A673 (cell line): Measurements from ENCODE around the gene FADD. TPM values are rescaled to one million over a fixed set of nuclear protein-coding genes. Genes with fewer than 3 reads are reported as not detected.

Source experiments
- BruUV-seq: library from RNA; stranded (reverse); fragments of 400-500 nt; replicated peaks from 2 replicates; lab custom pipeline; 2021; lab: Mats Ljungman, UMichigan
- CTCF ChIA-PET: fragments of 300-600 bp; sonication (Branson Sonifier 250); formaldehyde crosslinking; loops from one replicate; lab custom pipeline; 2022; ENCODE audit warnings: antibody characterized with exemption; lab: Charles Lee
- POLR2A ChIA-PET: fragments of 300-600 bp; sonication (Branson Sonifier 250); formaldehyde crosslinking; loops from one replicate; lab custom pipeline; 2022; ENCODE audit warnings: antibody characterized with exemption; ENCODE audit not compliant: low non-redundant PET; lab: Charles Lee
- DNase-seq: peaks from one replicate; pipeline ENCODE4 v3.0.0-alpha.2; 2015; ENCODE audit warnings: low spot score
- H3K27ac ChIP-seq: fragments of 200-600 bp; sonication (generic); 2 replicates; pipeline ENCODE4 v1.5.1; 2016; ENCODE audit warnings: mixed run types, low read depth, mild to moderate bottlenecking, mixed read lengths, antibody characterized with exemption, low read length; ENCODE audit not compliant: poor library complexity, severe bottlenecking
- H3K27me3 ChIP-seq: fragments of 200-600 bp; sonication (generic); replicated peaks from 2 replicates; pipeline ENCODE4 v1.6.1; 2017; ENCODE audit warnings: mixed run types, low read depth, mild to moderate bottlenecking, mixed read lengths, antibody characterized with exemption, low read length; ENCODE audit not compliant: insufficient read depth, poor library complexity
- H3K36me3 ChIP-seq: fragments of 200-600 bp; sonication (generic); 2 replicates; pipeline ENCODE4 v1.6.1; 2016; ENCODE audit warnings: mixed run types, mild to moderate bottlenecking, mixed read lengths, antibody characterized with exemption, low read length; ENCODE audit not compliant: insufficient read depth, poor library complexity, severe bottlenecking
- H3K4me1 ChIP-seq: fragments of 200-600 bp; sonication (generic); 2 replicates; pipeline ENCODE4 v1.6.1; 2017; ENCODE audit warnings: mixed run types, mild to moderate bottlenecking, mixed read lengths, antibody characterized with exemption, low read length; ENCODE audit not compliant: insufficient read depth, poor library complexity, severe bottlenecking
- H3K4me3 ChIP-seq: fragments of 200-600 bp; sonication (generic); 2 replicates; pipeline ENCODE4 v1.5.1; 2016; ENCODE audit warnings: low read depth, mixed run types, mild to moderate bottlenecking, mixed read lengths, low read length; ENCODE audit not compliant: poor library complexity, severe bottlenecking
- H3K9me3 ChIP-seq: fragments of 200-600 bp; sonication (generic); 2 replicates; pipeline ENCODE4 v1.6.1; 2016; ENCODE audit warnings: mixed run types, low read depth, mild to moderate bottlenecking, mixed read lengths, antibody characterized with exemption, low read length; ENCODE audit not compliant: poor library complexity, severe bottlenecking
- EZH2 ChIP-seq: fragments of 200-600 bp; sonication (generic); IDR thresholded peaks from 2 replicates; pipeline ENCODE4 v1.6.1; 2017; ENCODE audit warnings: borderline replicate concordance, low read depth, mild to moderate bottlenecking, mixed read lengths, antibody characterized with exemption, low read length; ENCODE audit not compliant: poor library complexity, severe bottlenecking
- intact Hi-C: fragments of 100-400 bp; cut with micrococcal nuclease; formaldehyde crosslinking; loops from one replicate; pipeline ENCODE4 v1.10.0; 2022; ENCODE audit not compliant: unreplicated experiment
- total RNA-seq: library from RNA; stranded (reverse); gene quantifications from 2 replicates; pipeline ENCODE4 v1.2.3, GENCODE V29; 2021
- TF ChIP-seq, protein P1 (sequence below): fragments of 300-800, 200-600 bp; sonication (generic); conservative IDR thresholded peaks from 2 replicates; pipeline ENCODE4 v1.5.1; 2017; ENCODE audit warnings: low read depth, mild to moderate bottlenecking, antibody characterized with exemption, low read length, moderate library complexity, mixed read lengths

The FADD gene
- total RNA-seq, 1 experiment from 2014 or later: 62.7 TPM

DNA sequence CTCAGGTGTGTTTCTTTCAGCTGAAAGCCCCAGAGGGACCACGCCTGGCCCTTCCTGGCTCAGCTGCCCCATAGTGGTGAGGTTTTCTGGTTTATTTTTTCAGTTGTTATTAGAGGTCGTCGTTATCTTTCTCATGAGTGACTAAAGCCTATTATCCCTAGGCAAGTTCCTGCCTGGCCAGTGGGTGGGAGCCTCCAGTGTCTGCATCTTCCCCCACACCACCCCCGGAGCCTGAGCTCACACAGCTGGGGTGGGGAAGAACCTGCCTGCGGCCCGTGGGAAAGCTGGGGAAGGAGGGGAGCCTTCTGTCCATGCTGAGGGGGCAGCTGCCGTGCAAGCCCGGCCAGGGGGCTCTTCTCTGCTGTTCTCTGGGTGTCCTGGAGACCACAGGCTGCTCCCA lies 43.1 kb downstream of the FADD start:
- Histone ChIP-seq H3K27ac (no peak overlapping the region), H3K4me3 (no peak overlapping the region), H3K36me3 (no peaks in the 10 kb centered on the region), H3K27me3 (no peaks in the 10 kb centered on the region), H3K4me1 (no peaks in the 10 kb centered on the region), H3K9me3 (no peaks in the 10 kb centered on the region)
- no TSS peak for BruUV-seq
- TF ChIP-seq EZH2: no peak
- TF ChIP-seq, protein P1, sequence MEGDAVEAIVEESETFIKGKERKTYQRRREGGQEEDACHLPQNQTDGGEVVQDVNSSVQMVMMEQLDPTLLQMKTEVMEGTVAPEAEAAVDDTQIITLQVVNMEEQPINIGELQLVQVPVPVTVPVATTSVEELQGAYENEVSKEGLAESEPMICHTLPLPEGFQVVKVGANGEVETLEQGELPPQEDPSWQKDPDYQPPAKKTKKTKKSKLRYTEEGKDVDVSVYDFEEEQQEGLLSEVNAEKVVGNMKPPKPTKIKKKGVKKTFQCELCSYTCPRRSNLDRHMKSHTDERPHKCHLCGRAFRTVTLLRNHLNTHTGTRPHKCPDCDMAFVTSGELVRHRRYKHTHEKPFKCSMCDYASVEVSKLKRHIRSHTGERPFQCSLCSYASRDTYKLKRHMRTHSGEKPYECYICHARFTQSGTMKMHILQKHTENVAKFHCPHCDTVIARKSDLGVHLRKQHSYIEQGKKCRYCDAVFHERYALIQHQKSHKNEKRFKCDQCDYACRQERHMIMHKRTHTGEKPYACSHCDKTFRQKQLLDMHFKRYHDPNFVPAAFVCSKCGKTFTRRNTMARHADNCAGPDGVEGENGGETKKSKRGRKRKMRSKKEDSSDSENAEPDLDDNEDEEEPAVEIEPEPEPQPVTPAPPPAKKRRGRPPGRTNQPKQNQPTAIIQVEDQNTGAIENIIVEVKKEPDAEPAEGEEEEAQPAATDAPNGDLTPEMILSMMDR: no peak
- intact Hi-C loops: no loop called here
- POLR2A ChIA-PET: no interaction called here
- CTCF ChIA-PET: no interaction called here
- no peak for DNase-seq

DNA sequence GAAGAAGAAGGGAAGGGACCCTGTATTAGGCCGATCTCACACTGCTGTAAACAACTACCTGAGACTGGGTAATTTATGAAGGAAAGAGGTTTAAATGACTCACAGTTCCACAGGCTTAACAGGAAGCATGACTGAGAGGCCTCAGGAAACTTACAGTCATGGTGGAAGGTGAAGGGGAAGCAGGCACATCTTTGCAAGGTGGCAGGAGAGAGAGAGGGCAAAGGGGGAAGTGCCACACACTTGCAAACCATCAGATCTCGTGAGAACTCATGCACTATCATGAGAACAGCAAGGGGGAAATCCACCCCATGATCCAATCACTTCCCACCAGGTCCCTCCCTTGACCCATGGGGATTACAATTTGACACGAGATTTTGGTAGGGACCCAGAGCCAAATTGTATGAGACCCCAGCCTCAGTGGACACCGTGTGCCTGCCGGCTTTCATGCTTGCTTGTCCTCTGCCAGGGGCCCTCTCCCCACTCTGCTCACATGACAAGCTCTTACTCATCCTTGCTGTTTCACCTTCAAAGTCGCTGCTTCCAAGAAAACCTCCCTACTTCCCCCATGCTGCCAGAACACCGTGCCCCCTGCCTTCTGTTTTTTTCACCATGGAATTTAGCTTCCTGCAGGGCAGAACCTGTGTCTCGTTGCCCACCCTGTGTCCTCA lies 44.1 kb downstream of the FADD start:
- intact Hi-C loops: no loop called here
- no peak for DNase-seq
- CTCF ChIA-PET: no interaction called here

DNA sequence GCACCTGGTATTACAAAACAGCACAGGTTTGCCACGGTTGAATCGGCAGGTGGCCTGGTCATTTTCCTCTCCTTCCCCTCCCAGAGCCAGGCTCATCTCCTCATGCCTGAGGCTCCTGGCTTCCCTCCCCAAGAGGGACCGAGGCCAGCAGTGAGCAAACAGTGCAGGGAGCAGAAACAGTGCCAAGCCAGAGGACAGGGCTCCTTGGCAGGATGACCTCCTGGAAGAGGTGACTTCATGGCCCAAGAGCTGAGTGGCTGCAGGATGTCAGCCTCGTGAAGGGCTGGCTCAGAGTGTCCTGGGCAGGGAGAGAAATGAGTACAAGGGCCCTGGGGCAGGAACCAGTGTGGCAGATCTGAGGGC lies 44.6 kb downstream of the FADD start:
- TF ChIP-seq, protein P1: no peak
- TF ChIP-seq EZH2: no peak
- Histone ChIP-seq H3K27ac (no peak overlapping the region), H3K9me3 (no peaks in the 10 kb centered on the region), H3K36me3 (no peaks in the 10 kb centered on the region), H3K4me3 (no peak overlapping the region), H3K27me3 (no peaks in the 10 kb centered on the region), H3K4me1 (no peaks in the 10 kb centered on the region)
- intact Hi-C loops: no loop called here
- ChIA-PET CTCF (no interaction called here), POLR2A (no interaction called here)
- BruUV-seq: no TSS peak
- DNase-seq: no peak

More for the DNA sequence above, 44.1 kb downstream of the FADD start:
- no peak for TF ChIP-seq EZH2
- TF ChIP-seq, protein P1: no peak
- H3K9me3 ChIP-seq: no peaks in the 10 kb centered on the region
- H3K27me3 ChIP-seq: no peaks in the 10 kb centered on the region
- POLR2A ChIA-PET: no interaction called here
- BruUV-seq: no TSS peak
- H3K4me1 ChIP-seq: no peaks in the 10 kb centered on the region
- H3K4me3 ChIP-seq: no peak overlapping the region
- no peaks in the 10 kb centered on the region for H3K36me3 ChIP-seq
- H3K27ac ChIP-seq: no peak overlapping the region
